IMR-90 (cell line): Measurements from ENCODE around the gene RNGTT. TPM values are rescaled to one million over a fixed set of nuclear protein-coding genes. Genes with fewer than 3 reads are reported as not detected.

ENCODE experiments used
- ATAC-seq: fragments of 200-7000 bp; cut with Tn5 transposase; 2 replicates; pipeline ENCODE4 v1.9.1; 2020; ENCODE audit warnings: low read depth, mild to moderate bottlenecking, moderate library complexity
- BruUV-seq: library from RNA; stranded (reverse); fragments of 400-500 nt; replicated peaks from 2 replicates; lab custom pipeline; 2021; lab: Mats Ljungman, UMichigan
- CTCF ChIA-PET: fragments of 300-600 bp; formaldehyde crosslinking; extraction: SDS; loops from one replicate; lab custom pipeline; 2021; ENCODE audit warnings: antibody characterized with exemption; lab: Yijun Ruan, JAX
- POLR2A ChIA-PET: fragments of 300-600 bp; sonication (Branson Sonifier 250); formaldehyde crosslinking; loops from one replicate; lab custom pipeline; 2022; ENCODE audit warnings: antibody characterized with exemption; ENCODE audit not compliant: unreplicated experiment; lab: Charles Lee
- DNase-seq: peaks from one replicate; pipeline ENCODE4 v3.0.0; 2013
- H2AFZ ChIP-seq: replicated peaks from 2 replicates; pipeline ENCODE3; 2013; ENCODE audit warnings: low read length, mild to moderate bottlenecking; ENCODE audit not compliant: poor library complexity
- H2AK5ac ChIP-seq: 2 replicates; pipeline ENCODE4 v1.6.1; 2013; ENCODE audit warnings: low read depth, low read length, inconsistent platforms
- H2AK9ac ChIP-seq: replicated peaks from 2 replicates; pipeline ENCODE3; 2013; ENCODE audit warnings: mild to moderate bottlenecking, low read depth, low read length, moderate library complexity; ENCODE audit not compliant: poor library complexity
- H2BK120ac ChIP-seq: 2 replicates; pipeline ENCODE4 v1.6.1; 2013; ENCODE audit warnings: low read depth, low read length, inconsistent platforms
- H2BK15ac ChIP-seq: 3 replicates; pipeline ENCODE4 v1.6.1; 2013; ENCODE audit warnings: low read depth, low read length, inconsistent platforms
- H2BK20ac ChIP-seq: 2 replicates; pipeline ENCODE4 v1.6.1; 2013; ENCODE audit warnings: low read depth, mild to moderate bottlenecking, inconsistent platforms, low read length, moderate library complexity
- H2BK5ac ChIP-seq: 2 replicates; pipeline ENCODE4 v1.6.1; 2013; ENCODE audit warnings: mild to moderate bottlenecking, low read depth, low read length, inconsistent platforms; ENCODE audit not compliant: poor library complexity, severe bottlenecking
- H3K14ac ChIP-seq: replicated peaks from 2 replicates; pipeline ENCODE4 v1.6.1; 2013; ENCODE audit warnings: low read depth, low read length, inconsistent platforms
- H3K18ac ChIP-seq: 2 replicates; pipeline ENCODE4 v1.6.1; 2013; ENCODE audit warnings: low read depth, low read length, control low read depth
- H3K23ac ChIP-seq: 2 replicates; pipeline ENCODE4 v1.6.1; 2013; ENCODE audit warnings: low read depth, low read length, inconsistent platforms
- H3K27ac ChIP-seq: 2 replicates; pipeline ENCODE4 v1.5.1; 2013; ENCODE audit warnings: mild to moderate bottlenecking, control low read depth, low read length; ENCODE audit not compliant: insufficient read depth
- H3K27me3 ChIP-seq: 2 replicates; pipeline ENCODE4 v1.6.1; 2013; ENCODE audit warnings: low read length; ENCODE audit not compliant: control insufficient read depth, insufficient read depth
- H3K36me3 ChIP-seq: 2 replicates; pipeline ENCODE4 v1.6.1; 2013; ENCODE audit warnings: low read length, mixed read lengths; ENCODE audit not compliant: control insufficient read depth, insufficient read depth
- H3K4ac ChIP-seq: 2 replicates; pipeline ENCODE4 v1.6.1; 2013; ENCODE audit warnings: low read depth, low read length, inconsistent platforms
- H3K4me1 ChIP-seq: 2 replicates; pipeline ENCODE4 v1.6.1; 2013; ENCODE audit warnings: low read length, mixed read lengths; ENCODE audit not compliant: control insufficient read depth, insufficient read depth
- H3K4me2 ChIP-seq: 2 replicates; pipeline ENCODE4 v1.6.1; 2013; ENCODE audit warnings: low read depth, mild to moderate bottlenecking, control low read depth, low read length, moderate library complexity
- H3K4me3 ChIP-seq: 2 replicates; pipeline ENCODE4 v1.5.1; 2013; ENCODE audit warnings: low read depth, mild to moderate bottlenecking, control low read depth, low read length, moderate library complexity; ENCODE audit not compliant: insufficient read depth
- H3K56ac ChIP-seq: 2 replicates; pipeline ENCODE4 v1.6.1; 2013; ENCODE audit warnings: low read length, inconsistent platforms; ENCODE audit not compliant: insufficient read depth; ENCODE audit errors: extremely low read depth
- H3K79me1 ChIP-seq, 2 experiments: 2 replicates each; pipeline ENCODE4 v1.6.1; 2013; ENCODE audit warnings: low read length in 2 of 2, inconsistent platforms in 1 of 2, low read depth in 1 of 2
- H3K9ac ChIP-seq: 2 replicates; pipeline ENCODE4 v1.6.1; 2013; ENCODE audit warnings: low read depth, low read length, control low read depth
- H3K9me1 ChIP-seq: 2 replicates; pipeline ENCODE4 v1.6.1; 2013; ENCODE audit warnings: low read length, inconsistent platforms; ENCODE audit not compliant: insufficient read depth
- H3K9me3 ChIP-seq: 2 replicates; pipeline ENCODE4 v1.6.1; 2013; ENCODE audit warnings: low read length; ENCODE audit not compliant: control insufficient read depth, insufficient read depth
- H4K20me1 ChIP-seq: 2 replicates; pipeline ENCODE4 v1.6.1; 2013; ENCODE audit warnings: low read length, inconsistent platforms; ENCODE audit not compliant: insufficient read depth
- H4K5ac ChIP-seq: 2 replicates; pipeline ENCODE4 v1.6.1; 2013; ENCODE audit warnings: mild to moderate bottlenecking, low read depth, low read length, control low read depth
- H4K8ac ChIP-seq, 2 experiments: 2 replicates each; pipeline ENCODE4 v1.6.1; 2013; ENCODE audit warnings: low read depth in 2 of 2, low read length in 2 of 2, control low read depth in 1 of 2, inconsistent platforms in 1 of 2
- H4K91ac ChIP-seq: 2 replicates; pipeline ENCODE4 v1.6.1; 2013; ENCODE audit warnings: low read depth, low read length, inconsistent platforms; ENCODE audit not compliant: insufficient read depth
- BHLHE40 ChIP-seq: fragments of 150-350 bp; IDR thresholded peaks from 2 replicates; pipeline ENCODE4 v1.6.1; 2016; ENCODE audit warnings: mild to moderate bottlenecking, low read depth, low read length
- CEBPB ChIP-seq: IDR thresholded peaks from 2 replicates; pipeline ENCODE4 v1.6.1; 2012; ENCODE audit warnings: low read depth, low read length, improper control_type of control experiment
- CHD1 ChIP-seq: IDR thresholded peaks from 2 replicates; pipeline ENCODE4 v1.6.1; 2012; ENCODE audit warnings: low read depth, low read length, improper control_type of control experiment
- CTCF ChIP-seq: conservative IDR thresholded peaks from 2 replicates; pipeline ENCODE4 v1.5.1; 2012; ENCODE audit warnings: mild to moderate bottlenecking, low read depth, low read length, improper control_type of control experiment
- ELK1 ChIP-seq: fragments of 150-350 bp; IDR thresholded peaks from 2 replicates; pipeline ENCODE4 v1.6.1; 2016; ENCODE audit warnings: low read depth, mild to moderate bottlenecking, low read length, moderate library complexity, borderline replicate concordance
- FOS ChIP-seq: fragments of 150-350 bp; IDR thresholded peaks from 2 replicates; pipeline ENCODE4 v1.6.1; 2016; ENCODE audit warnings: low read depth, low read length
- MAFK ChIP-seq: IDR thresholded peaks from 2 replicates; pipeline ENCODE4 v1.6.1; 2012; ENCODE audit warnings: low read depth, low read length, improper control_type of control experiment
- MAZ ChIP-seq: IDR thresholded peaks from 2 replicates; pipeline ENCODE4 v1.6.1; 2012; ENCODE audit warnings: low read depth, mild to moderate bottlenecking, low read length, improper control_type of control experiment, moderate library complexity, borderline replicate concordance
- MXI1 ChIP-seq: IDR thresholded peaks from 2 replicates; pipeline ENCODE4 v1.6.1; 2012; ENCODE audit warnings: low read depth, mild to moderate bottlenecking, low read length, moderate library complexity, borderline replicate concordance
- NFE2L2 ChIP-seq: fragments of 150-350 bp; IDR thresholded peaks from 2 replicates; pipeline ENCODE4 v1.6.1; 2016; ENCODE audit warnings: low read depth, mild to moderate bottlenecking, low read length
- RAD21 ChIP-seq: IDR thresholded peaks from 2 replicates; pipeline ENCODE4 v1.6.1; 2012; ENCODE audit warnings: low read length, improper control_type of control experiment
- RCOR1 ChIP-seq: IDR thresholded peaks from 2 replicates; pipeline ENCODE4 v1.6.1; 2012; ENCODE audit warnings: mild to moderate bottlenecking, low read length, improper control_type of control experiment; ENCODE audit not compliant: insufficient replicate concordance
- RFX5 ChIP-seq: IDR thresholded peaks from 2 replicates; pipeline ENCODE4 v1.8.0; 2012; ENCODE audit warnings: low read depth, mild to moderate bottlenecking, low read length, moderate library complexity
- SMC3 ChIP-seq: fragments of 150-350 bp; IDR thresholded peaks from 2 replicates; pipeline ENCODE4 v1.6.1; 2016; ENCODE audit warnings: low read depth, mild to moderate bottlenecking, antibody characterized with exemption, low read length, moderate library complexity
- WGBS, 2 experiments: methylation state at CpG; one replicate each; pipeline versions ENCODE4 v1.1.5 to v1.1.7; 2013; ENCODE audit warnings: missing lambda C conversion rate in 2 of 2; ENCODE audit not compliant: insufficient read length in 1 of 2; ENCODE audit errors: extremely low coverage in 2 of 2; 5-methylcytosine and 5-hydroxymethylcytosine counted together
- dilution Hi-C: fragments of 300-500 bp; cut with HindIII; formaldehyde crosslinking; loops from one replicate; pipeline ENCODE4 v1.14.3; 2018; ENCODE audit warnings: low sequenced_read_pairs; ENCODE audit not compliant: unreplicated experiment
- in situ Hi-C: fragments of 300-500 bp; cut with MboI; formaldehyde crosslinking; loops from 3 replicates; pipeline ENCODE4 v1.14.3; 2019; ENCODE audit warnings: low sequenced_read_pairs, inconsistent platforms, mixed read lengths
- intact Hi-C: fragments of 100-400 bp; cut with micrococcal nuclease; formaldehyde crosslinking; loops from 2 replicates; pipeline ENCODE4 v1.10.0; 2022
- polyA plus RNA-seq, 3 experiments: library from polyadenylated mRNA; depleted of rRNA; stranded (reverse); fragments of >200 nt; gene quantifications; 2 replicates each; pipeline ENCODE4 v1.2.3, GENCODE V29; 2012; ENCODE audit warnings: low replicate concordance in 1 of 3
- total RNA-seq: library from RNA; depleted of rRNA; stranded (reverse); fragments of >200 nt; gene quantifications from 2 replicates; pipeline ENCODE4 v1.2.3, GENCODE V29; 2012
- TF ChIP-seq, protein P1 (sequence below): fragments of 150-350 bp; IDR thresholded peaks from 2 replicates; pipeline ENCODE4 v1.6.1; 2017; ENCODE audit warnings: mild to moderate bottlenecking, antibody characterized with exemption, low read length, low read depth

The RNGTT gene
- total and polyA plus RNA-seq, 2 of the 4 experiments (the other 2 are of a cell fraction) = 5.4 to 21.7 TPM

- DNase-seq (no peak), ATAC-seq (no peak)
- H2BK20ac ChIP-seq = no peak overlapping the region
- ChIA-PET POLR2A (no interaction called here), CTCF (no interaction called here)
- no peak overlapping the region for H2BK15ac ChIP-seq
- H2BK120ac ChIP-seq = no peak overlapping the region
- no peak overlapping the region for H3K27ac ChIP-seq
- TF ChIP-seq CTCF = no peak
- TF ChIP-seq MAFK = no peak
- TF ChIP-seq BHLHE40 = no peak
- TF ChIP-seq ELK1 = no peak
- TF ChIP-seq SMC3 = no peak
- no peak for TF ChIP-seq CEBPB
- no peak for TF ChIP-seq NFE2L2
- TF ChIP-seq MXI1 = no peak
- TF ChIP-seq, protein P1, sequence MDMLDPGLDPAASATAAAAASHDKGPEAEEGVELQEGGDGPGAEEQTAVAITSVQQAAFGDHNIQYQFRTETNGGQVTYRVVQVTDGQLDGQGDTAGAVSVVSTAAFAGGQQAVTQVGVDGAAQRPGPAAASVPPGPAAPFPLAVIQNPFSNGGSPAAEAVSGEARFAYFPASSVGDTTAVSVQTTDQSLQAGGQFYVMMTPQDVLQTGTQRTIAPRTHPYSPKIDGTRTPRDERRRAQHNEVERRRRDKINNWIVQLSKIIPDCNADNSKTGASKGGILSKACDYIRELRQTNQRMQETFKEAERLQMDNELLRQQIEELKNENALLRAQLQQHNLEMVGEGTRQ = no peak
- no peak for TF ChIP-seq CHD1
- no peak for TF ChIP-seq MAZ
- no peak for TF ChIP-seq RFX5
- no peak for TF ChIP-seq FOS
- TF ChIP-seq RCOR1 = no peak
- TF ChIP-seq RAD21 = no peak
- WGBS, 2 experiments = no CpG with 5 or more reads among the region's 1 CpG
- no peak overlapping the region for H3K14ac ChIP-seq
- H4K8ac ChIP-seq = no peak overlapping the region
- no peak overlapping the region for H3K18ac ChIP-seq
- H4K5ac ChIP-seq = no peak overlapping the region
- no peaks in the 10 kb centered on the region for H3K27me3 ChIP-seq
- in situ Hi-C loops = no loop called here
- dilution Hi-C loops = no loop called here
- H3K4me3 ChIP-seq = no peak overlapping the region
- intact Hi-C loops = no loop called here
- no peak overlapping the region for H4K91ac ChIP-seq
- no peaks in the 10 kb centered on the region for H3K9me1 ChIP-seq
- H2BK5ac ChIP-seq = no peak overlapping the region
- no peak overlapping the region for H2AK5ac ChIP-seq
- H3K79me1 ChIP-seq = peaks cover 4 to 5% of the 10 kb centered on the region in 2 experiments; a peak in 2 of 4 replicates
- BruUV-seq = no TSS peak
- H3K4me1 ChIP-seq = no peaks in the 10 kb centered on the region
- H3K4me2 ChIP-seq = no peak overlapping the region
- no peak overlapping the region for H3K4ac ChIP-seq
- no peak overlapping the region for H2AK9ac ChIP-seq
- H3K56ac ChIP-seq = no peak overlapping the region
- no peak overlapping the region for H3K9ac ChIP-seq
- no peaks in the 10 kb centered on the region for H4K20me1 ChIP-seq
- H3K23ac ChIP-seq = no peak overlapping the region
- H3K36me3 ChIP-seq = no peaks in the 10 kb centered on the region
- H3K9me3 ChIP-seq = no peaks in the 10 kb centered on the region
- no peak overlapping the region for H2AFZ ChIP-seq
Observed at GRCh38 chr6:88916615-88917208, 46.7 kb downstream of the RNGTT start.
